Kidney (tissue), 14 donors: Measurements from ENCODE around the gene DUS1L. TPM values are rescaled to one million over a fixed set of nuclear protein-coding genes. Genes with fewer than 3 reads are reported as not detected.
A peak's percentile ranks its signal among the peaks of the same experiment; 100 is the strongest.

Source experiments
- DNase-seq, 5 donors: peaks; one replicate each; pipeline ENCODE4 v3.0.0-alpha.2; 2013 to 2020
- FAIRE-seq: peaks from 2 replicates; lab custom pipeline; 2012; peaks lifted over from hg19 to GRCh38; lab: Jason Lieb, UNC
- H3K27ac ChIP-seq, 2 donors: one replicate each; pipeline ENCODE4 v1.7.0; 2013; ENCODE audit warnings: low read depth in 2 of 2, low read length in 2 of 2, inconsistent platforms in 1 of 2
- H3K27me3 ChIP-seq: one replicate; pipeline ENCODE4 v1.7.1; 2013; ENCODE audit warnings: low read length, inconsistent platforms; ENCODE audit not compliant: control insufficient read depth, insufficient read depth
- H3K36me3 ChIP-seq, 3 donors: one replicate each; pipeline versions ENCODE4 v1.7.0 to v1.7.1; 2013; ENCODE audit warnings: low read length in 3 of 3, control low read depth in 1 of 3, inconsistent platforms in 1 of 3; ENCODE audit not compliant: insufficient read depth in 3 of 3, control insufficient read depth in 2 of 3
- H3K4me1 ChIP-seq, 3 donors: one replicate each; pipeline versions ENCODE4 v1.7.0 to v1.7.1; 2013; ENCODE audit warnings: low read length in 3 of 3, inconsistent platforms in 1 of 3, low read depth in 1 of 3; ENCODE audit not compliant: control insufficient read depth in 2 of 3, insufficient read depth in 2 of 3
- H3K4me3 ChIP-seq, 3 donors: one replicate each; pipeline versions ENCODE4 v1.7.0 to v1.8.1; 2013; ENCODE audit warnings: low read length in 3 of 3, control low read depth in 1 of 3, inconsistent platforms in 1 of 3
- H3K9ac ChIP-seq, 3 donors: one replicate each; pipeline versions ENCODE4 v1.7.0 to v1.7.1; 2013; ENCODE audit warnings: low read length in 3 of 3, control low read depth in 1 of 3, inconsistent platforms in 1 of 3
- H3K9me3 ChIP-seq, 3 donors: one replicate each; pipeline versions ENCODE4 v1.7.0 to v1.7.1; 2013; ENCODE audit warnings: low read length in 3 of 3, control low read depth in 1 of 3, inconsistent platforms in 1 of 3; ENCODE audit not compliant: control insufficient read depth in 2 of 3, insufficient read depth in 1 of 3
- intact Hi-C: fragments of 100-400 bp; cut with DNase I; formaldehyde crosslinking; loops from one replicate; pipeline ENCODE4 v1.11.1; 2022
- polyA plus RNA-seq: library from polyadenylated mRNA; stranded (reverse); fragments of 350-450 nt; fragmentation: Illumina TruSeq; extraction: RNeasy Lipid Tissue Mini Kit (QIAGEN cat#74804); gene quantifications from one replicate; pipeline ENCODE4 v1.2.3, GENCODE V29; 2014; ENCODE audit warnings: low read depth, low replicate concordance; ENCODE audit not compliant: insufficient read depth
- total RNA-seq: library from RNA; stranded (reverse); fragmentation: NEBNext Ultra II Directional; extraction: Animal tissue kit (Norgen Biotek cat#: 25700); gene quantifications from one replicate; pipeline ENCODE4 v1.2.1, GENCODE V29; 2021
- TF ChIP-seq, protein P1 (sequence below): IDR thresholded peaks from 3 replicates; pipeline ENCODE4 v1.5.1; 2012; ENCODE audit warnings: mild to moderate bottlenecking, moderate library complexity, borderline replicate concordance; ENCODE audit not compliant: insufficient read depth; ENCODE audit errors: extremely low read depth
- donor health status: control.
- donor health status: control.
- donor health status: control.
- donor health status: control.
- donor health status: control.
- donor health status: DM: yes; HTN: yes; CAD: no.
- donor health status: Normal renal cell carcinoma (clear cell type).

The DUS1L gene
- total and polyA plus RNA-seq, 2 donors from 2014 or later, result 84.8 to 102 TPM

DNA sequence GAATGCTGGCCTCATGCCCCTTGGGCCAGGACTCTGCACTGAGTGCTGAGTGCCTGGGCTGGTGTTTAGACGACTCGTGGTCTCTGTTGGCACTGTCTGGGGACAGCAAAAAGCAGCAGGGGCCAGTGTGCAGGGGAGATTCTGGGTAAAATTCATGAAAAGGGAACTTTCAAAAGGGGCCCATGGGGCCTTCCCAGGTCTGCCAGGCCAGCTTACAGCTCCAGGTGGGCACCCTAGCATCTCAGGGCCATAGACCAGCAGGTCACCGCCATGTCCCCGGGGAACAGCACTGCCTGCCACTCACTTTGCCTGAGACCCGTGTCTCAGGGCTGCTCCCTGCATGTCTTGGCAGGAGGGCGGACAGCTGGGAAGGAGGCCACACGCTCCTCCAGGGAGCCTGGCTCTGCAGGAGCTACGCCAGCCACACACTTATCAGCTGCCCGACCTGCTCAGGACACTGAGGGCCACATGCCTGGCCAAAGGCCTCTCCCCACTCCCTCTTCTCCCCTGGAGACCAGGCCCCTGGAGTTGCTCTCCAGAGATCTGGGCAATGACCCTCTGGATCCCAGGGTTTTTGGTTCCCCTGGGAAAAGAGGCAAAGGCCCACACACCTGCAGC, 41.2 kb upstream of the DUS1L start:
- H3K4me3 ChIP-seq, result peak overlapping the region in 2 of 3 donors; percentile 9 to 27
- peak overlapping the region in 1 of 3 donors; percentile 51 for H3K9ac ChIP-seq
- DNase-seq, result peak in 1 of 5 donors; percentile 60

DNA sequence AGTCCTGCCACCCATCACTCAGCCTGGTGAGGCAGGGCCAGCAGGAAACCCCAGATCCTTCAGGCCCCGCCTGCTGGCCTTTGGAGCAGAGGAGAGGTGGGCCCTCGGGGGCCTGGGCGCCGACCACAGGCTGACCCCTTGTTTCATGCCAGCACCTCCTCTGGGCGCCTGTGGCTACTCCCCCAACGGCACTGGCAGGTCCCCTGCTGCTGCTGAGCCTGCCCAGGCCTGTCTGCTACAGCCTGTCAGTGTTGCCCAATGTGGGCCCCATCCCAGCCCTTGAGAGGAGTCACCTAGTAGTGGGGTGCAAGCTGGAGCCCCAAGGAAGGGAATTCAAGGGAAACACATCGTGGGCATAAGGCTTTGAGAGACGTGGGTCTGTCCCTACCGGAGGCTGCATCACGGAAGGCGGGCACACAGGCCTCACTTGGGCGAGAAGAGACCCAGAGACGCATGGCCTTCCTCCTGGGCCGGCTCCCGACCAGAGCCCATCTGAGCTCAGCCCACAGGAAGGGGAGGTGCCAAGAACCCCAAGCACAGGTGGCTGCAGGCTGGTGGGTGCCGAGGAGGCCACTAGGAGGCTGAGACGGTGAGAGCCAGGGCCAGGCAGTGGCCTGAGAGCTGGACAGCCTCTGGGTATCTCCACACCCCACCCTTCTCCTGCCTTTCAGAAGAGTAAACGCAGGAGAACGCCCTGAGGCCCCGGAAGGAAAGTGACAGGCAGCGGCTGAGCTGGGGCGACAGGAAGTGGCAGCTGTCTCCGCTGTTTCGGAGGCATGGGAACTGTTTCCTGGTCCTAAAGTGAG, 40.5 kb upstream of the DUS1L start:
- H3K4me3 ChIP-seq, result peak overlapping the region in 2 of 3 donors; percentile 9 to 27
- H3K27me3 ChIP-seq, result no peaks in the 10 kb centered on the region
- FAIRE-seq (no peak), DNase-seq (peak; percentile 65 to 84 (median 75))
- peak overlapping the region; percentile 41 to 65 for H3K27ac ChIP-seq
- intact Hi-C loops, result no loop called here
- TF ChIP-seq, protein P1, sequence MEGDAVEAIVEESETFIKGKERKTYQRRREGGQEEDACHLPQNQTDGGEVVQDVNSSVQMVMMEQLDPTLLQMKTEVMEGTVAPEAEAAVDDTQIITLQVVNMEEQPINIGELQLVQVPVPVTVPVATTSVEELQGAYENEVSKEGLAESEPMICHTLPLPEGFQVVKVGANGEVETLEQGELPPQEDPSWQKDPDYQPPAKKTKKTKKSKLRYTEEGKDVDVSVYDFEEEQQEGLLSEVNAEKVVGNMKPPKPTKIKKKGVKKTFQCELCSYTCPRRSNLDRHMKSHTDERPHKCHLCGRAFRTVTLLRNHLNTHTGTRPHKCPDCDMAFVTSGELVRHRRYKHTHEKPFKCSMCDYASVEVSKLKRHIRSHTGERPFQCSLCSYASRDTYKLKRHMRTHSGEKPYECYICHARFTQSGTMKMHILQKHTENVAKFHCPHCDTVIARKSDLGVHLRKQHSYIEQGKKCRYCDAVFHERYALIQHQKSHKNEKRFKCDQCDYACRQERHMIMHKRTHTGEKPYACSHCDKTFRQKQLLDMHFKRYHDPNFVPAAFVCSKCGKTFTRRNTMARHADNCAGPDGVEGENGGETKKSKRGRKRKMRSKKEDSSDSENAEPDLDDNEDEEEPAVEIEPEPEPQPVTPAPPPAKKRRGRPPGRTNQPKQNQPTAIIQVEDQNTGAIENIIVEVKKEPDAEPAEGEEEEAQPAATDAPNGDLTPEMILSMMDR, result no peak
- peaks cover 0 to 43% (median 21%) of the 10 kb centered on the region in 3 donors for H3K4me1 ChIP-seq
- peak overlapping the region in 1 of 3 donors; percentile 51 for H3K9ac ChIP-seq
- H3K36me3 ChIP-seq, result peaks cover 0 to 2% (median 0%) of the 10 kb centered on the region in 3 donors
- no peaks in the 10 kb centered on the region for H3K9me3 ChIP-seq

More for the DNA sequence above, 41.2 kb upstream of the DUS1L start:
- H3K36me3 ChIP-seq, result peaks cover 0 to 2% (median 0%) of the 10 kb centered on the region in 3 donors
- intact Hi-C loops, result no loop called here
- H3K9me3 ChIP-seq, result no peaks in the 10 kb centered on the region
- H3K27ac ChIP-seq, result peak overlapping the region; percentile 41 to 65
- H3K4me1 ChIP-seq, result peaks cover 0 to 35% (median 21%) of the 10 kb centered on the region in 3 donors
- no peak for FAIRE-seq
- TF ChIP-seq, protein P1, result no peak
- no peaks in the 10 kb centered on the region for H3K27me3 ChIP-seq

DNA sequence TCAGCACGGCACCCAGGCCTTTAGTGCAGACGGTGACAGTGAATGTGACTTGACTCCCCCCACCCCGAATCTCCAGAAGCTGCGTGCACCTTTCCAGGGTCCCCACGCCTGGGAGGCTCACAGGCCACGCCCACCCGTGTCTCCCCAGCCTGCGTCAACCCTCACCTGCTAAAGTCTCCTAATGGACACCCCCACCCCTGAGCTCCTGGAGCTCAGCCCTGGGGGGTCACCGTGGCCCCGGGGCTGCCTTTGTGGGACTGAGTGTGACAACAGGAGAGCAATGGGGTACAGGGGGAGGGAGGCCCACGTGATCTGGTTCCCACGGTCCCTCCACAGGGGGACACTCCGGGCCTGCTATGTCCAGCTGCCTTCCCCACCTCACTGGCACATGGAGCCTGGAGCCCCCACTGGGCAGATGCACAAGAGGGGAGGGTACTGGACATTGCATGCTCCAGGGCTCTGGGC, 39.8 kb upstream of the DUS1L start:
- H3K27ac ChIP-seq, result peak overlapping the region in 1 of 2 donors; percentile 22
- H3K9me3 ChIP-seq, result no peaks in the 10 kb centered on the region
- no peak overlapping the region for H3K4me3 ChIP-seq
- FAIRE-seq (no peak), DNase-seq (peak in 2 of 5 donors; percentile 70 to 76)
- peaks cover 0 to 45% (median 21%) of the 10 kb centered on the region in 3 donors for H3K4me1 ChIP-seq
- intact Hi-C loops, result no loop called here
- no peaks in the 10 kb centered on the region for H3K27me3 ChIP-seq
- peaks cover 0 to 2% (median 0%) of the 10 kb centered on the region in 3 donors for H3K36me3 ChIP-seq
- TF ChIP-seq, protein P1, result no peak
- no peak overlapping the region for H3K9ac ChIP-seq
